Motor neuron (in vitro differentiated cells): ENCODE results near the gene KIF6. TPM values are rescaled to one million over a fixed set of nuclear protein-coding genes. Genes with fewer than 3 reads are reported as not detected.

Experiments
- ATAC-seq, 8 experiments: fragments of 200-7000 bp; cut with Tn5 transposase; replicated peaks in 6 of 8; 2 replicates each; pipeline ENCODE4 v1.8.0; 2021; ENCODE audit warnings: mild to moderate bottlenecking in 8 of 8, moderate library complexity in 8 of 8
- H3K27ac ChIP-seq, 2 donors: fragments of 250-450 bp; sonication (Bioruptor Pico); 2 replicates each; pipeline ENCODE4 v1.9.0; 2021; ENCODE audit warnings: antibody characterized with exemption in 2 of 2, mild to moderate bottlenecking in 2 of 2, moderate library complexity in 1 of 2
- H3K4me1 ChIP-seq, 2 donors: fragments of 250-450 bp; sonication (Bioruptor Pico); replicated peaks in 1 of 2; 2 replicates each; pipeline ENCODE4 v1.6.1; 2021; ENCODE audit warnings: antibody characterized with exemption in 2 of 2, mild to moderate bottlenecking in 2 of 2, moderate library complexity in 1 of 2
- H3K4me3 ChIP-seq, 5 donors: fragments of 250-450 bp; sonication (Bioruptor Pico); 2 replicates each; pipeline ENCODE4 v1.9.0; 2021; ENCODE audit warnings: antibody characterized with exemption in 5 of 5, mild to moderate bottlenecking in 5 of 5, moderate library complexity in 4 of 5
- WGBS, 10 experiments: fragments of 450-650 bp; shearing (Covaris generic); methylation state at CpG; one replicate each; pipeline ENCODE4 v1.0.0; 2022; 5-methylcytosine and 5-hydroxymethylcytosine counted together
- in situ Hi-C, 9 experiments: fragments of 400-800 bp; cut with MboI; loops; one replicate each; pipeline ENCODE4 v1.15.0; 2021; ENCODE audit warnings: low sequenced_read_pairs in 9 of 9, low pct_unique_long_range_greater_than_20kb in 2 of 9; ENCODE audit not compliant: unreplicated experiment in 9 of 9
- total RNA-seq, 8 experiments: library from RNA; unstranded; fragments of 300-600 nt; gene quantifications; 2 replicates each; pipeline versions ENCODE4 v1.2.3 to v1.2.4, GENCODE V29; 2022

Gene KIF6
- total RNA-seq, 8 experiments from 2014 or later, result 1.0 to 2.8 (median 1.6) TPM

DNA sequence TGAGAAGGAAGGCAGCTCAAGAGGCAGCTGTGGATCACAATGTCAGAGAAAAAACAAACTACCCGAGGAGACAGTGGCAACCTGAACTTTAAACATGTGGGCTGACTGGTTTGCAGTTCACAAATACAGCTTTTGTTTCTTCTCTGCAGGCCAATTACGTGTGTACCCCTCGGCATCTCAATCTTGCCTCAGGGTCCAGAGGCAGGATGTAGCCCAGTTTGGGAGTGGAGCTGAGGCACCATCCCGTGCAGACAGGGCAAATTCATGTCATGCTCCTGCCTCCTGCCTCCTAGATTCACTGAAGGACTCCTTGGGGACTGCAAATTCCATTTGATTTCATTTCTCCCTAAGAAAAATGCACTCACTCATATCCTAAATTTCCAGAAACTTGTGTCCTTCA lies 308.5 kb downstream of the KIF6 start:
- Histone ChIP-seq H3K4me1 (peaks cover 0 to 5% of the 10 kb centered on the region in 2 donors), H3K4me3 (no peak overlapping the region), H3K27ac (no peak overlapping the region)
- in situ Hi-C loops, result no loop called here
- ATAC-seq, result peak in 3 of 8 experiments; percentile 64 to 96 (median 95)
- WGBS, 10 experiments, result 0 to 68% (median 13%) methylated on average over 2 to 4 of the region's 4 CpGs; no CpG with 5 or more reads in 3 of the 10 experiments

DNA sequence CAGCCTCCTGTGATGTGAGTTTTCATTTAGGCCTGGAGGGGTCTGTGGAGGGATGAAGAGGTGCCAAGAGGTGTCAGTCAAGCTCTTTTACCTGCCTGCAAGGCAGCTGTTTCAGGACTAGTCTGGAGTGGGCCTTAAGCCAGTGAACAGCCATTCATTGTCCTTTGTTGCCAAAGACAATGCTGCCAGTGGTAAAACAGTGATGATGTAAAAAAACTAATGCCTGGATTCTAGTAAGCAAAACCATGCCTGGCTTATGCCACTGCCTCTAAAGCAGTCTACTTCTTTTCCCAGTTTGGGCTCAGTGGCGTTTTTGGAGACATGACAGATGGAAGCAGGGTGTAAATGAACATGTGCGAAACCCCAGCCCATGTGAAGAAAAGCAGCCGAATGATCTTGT lies 309.2 kb downstream of the KIF6 start:
- in situ Hi-C loops, result no loop called here
- H3K4me1 ChIP-seq, result peaks cover 0 to 3% of the 10 kb centered on the region in 2 donors
- no peak overlapping the region for H3K27ac ChIP-seq
- WGBS, 10 experiments, result 41 to 100% (median 78%) methylated on average over 1 to 3 of the region's 3 CpGs
- peak in 1 of 8 experiments; percentile 12 for ATAC-seq
- no peak overlapping the region for H3K4me3 ChIP-seq

DNA sequence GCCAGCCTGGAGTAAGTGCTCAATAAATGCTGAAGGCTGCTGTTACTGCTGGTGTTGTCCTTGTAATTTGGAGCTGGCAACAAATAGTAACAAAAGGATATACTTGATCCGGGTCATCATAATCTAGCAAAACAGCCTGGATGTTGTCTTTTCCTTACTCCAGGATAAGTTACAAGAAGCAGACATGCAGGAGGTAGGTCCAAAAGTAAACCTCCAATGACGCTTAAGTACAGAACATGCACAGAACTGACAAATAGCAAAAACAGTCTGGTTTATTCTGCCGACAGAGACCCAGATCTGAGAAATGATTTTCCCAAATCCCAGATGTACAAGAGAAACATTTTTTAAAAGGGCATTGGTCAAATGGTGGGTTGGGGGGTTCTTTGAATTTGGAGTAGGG lies 309.7 kb downstream of the KIF6 start:
- H3K4me3 ChIP-seq, result no peak overlapping the region
- in situ Hi-C loops, result no loop called here
- WGBS, 10 experiments, result 69 to 100% (median 96%) methylated on average over 1 to 3 of the region's 3 CpGs; no CpG with 5 or more reads in 2 of the 10 experiments
- ATAC-seq, result no peak
- H3K4me1 ChIP-seq, result peaks cover 0 to 3% of the 10 kb centered on the region in 2 donors
- H3K27ac ChIP-seq, result no peak overlapping the region

GRCh38 chr6:39411465-39411864 lies 313.7 kb downstream of the KIF6 start:
- peak in 2 of 8 experiments; percentile 25 for ATAC-seq
- WGBS, 10 experiments, result 60 to 100% (median 100%) methylated on average over 1 of the region's 1 CpG; no CpG with 5 or more reads in 5 of the 10 experiments
- in situ Hi-C loops, result no loop called here
- no peak overlapping the region for H3K27ac ChIP-seq
- H3K4me3 ChIP-seq, result no peak overlapping the region
- H3K4me1 ChIP-seq, result no peaks in the 10 kb centered on the region

- Histone ChIP-seq H3K4me3 (no peak overlapping the region), H3K4me1 (no peaks in the 10 kb centered on the region), H3K27ac (no peak overlapping the region)
- no peak for ATAC-seq
- 69 to 100% (median 94%) methylated on average over 1 to 3 of the region's 4 CpGs; no CpG with 5 or more reads in 3 of the 10 experiments for WGBS, 10 experiments
- in situ Hi-C loops, result no loop called here
These were observed 314.2 kb downstream of the KIF6 start for GRCh38 chr6:39411001-39411400.

DNA sequence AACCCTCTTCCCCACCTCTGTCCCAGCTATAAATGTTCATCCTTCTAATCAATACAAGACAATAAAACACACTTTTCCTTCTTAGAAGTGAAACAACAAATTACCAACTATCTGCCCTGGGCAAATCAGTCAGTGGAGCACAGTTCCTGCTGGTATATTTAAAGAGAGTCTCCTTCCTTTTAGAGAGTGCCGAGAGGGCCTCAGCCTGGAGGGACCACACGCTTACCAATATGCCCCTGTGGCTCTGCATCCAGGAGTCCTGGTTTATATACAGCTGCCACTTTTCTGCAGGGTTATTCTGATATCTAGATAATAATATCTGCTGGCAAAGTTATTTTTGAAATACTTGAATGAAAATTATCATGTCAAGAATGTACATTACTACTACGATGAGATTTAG lies 315.3 kb downstream of the KIF6 start:
- no peak for ATAC-seq
- 50 to 100% (median 100%) methylated on average over 1 to 3 of the region's 3 CpGs for WGBS, 10 experiments
- no peak overlapping the region for H3K27ac ChIP-seq
- H3K4me1 ChIP-seq, result no peaks in the 10 kb centered on the region
- in situ Hi-C loops, result no loop called here
- H3K4me3 ChIP-seq, result no peak overlapping the region

- ATAC-seq, result no peak
- H3K4me1 ChIP-seq, result peaks cover 0 to 5% of the 10 kb centered on the region in 2 donors
- no peak overlapping the region for H3K27ac ChIP-seq
- in situ Hi-C loops, result no loop called here
- H3K4me3 ChIP-seq, result no peak overlapping the region
- 78 to 100% (median 100%) methylated on average over 1 of the region's 1 CpG; no CpG with 5 or more reads in 2 of the 10 experiments for WGBS, 10 experiments
These were observed 317.7 kb downstream of the KIF6 start for GRCh38 chr6:39407446-39407993.

- 43 to 100% (median 95%) methylated on average over 1 of the region's 1 CpG; no CpG with 5 or more reads in 2 of the 10 experiments for WGBS, 10 experiments
- no peak overlapping the region for H3K27ac ChIP-seq
- in situ Hi-C loops, result no loop called here
These were observed 320.9 kb downstream of the KIF6 start for GRCh38 chr6:39404312-39404711.

GRCh38 chr6:39403304-39403703 lies 321.9 kb downstream of the KIF6 start:
- Histone ChIP-seq H3K4me3 (no peak overlapping the region), H3K27ac (no peak overlapping the region), H3K4me1 (peaks cover 0 to 9% of the 10 kb centered on the region in 2 donors)
- no peak for ATAC-seq
- in situ Hi-C loops, result no loop called here

More at GRCh38 chr6:39404312-39404711, 320.9 kb downstream of the KIF6 start:
- no peak for ATAC-seq
- Histone ChIP-seq H3K4me1 (peaks cover 0 to 9% of the 10 kb centered on the region in 2 donors), H3K4me3 (no peak overlapping the region)

DNA sequence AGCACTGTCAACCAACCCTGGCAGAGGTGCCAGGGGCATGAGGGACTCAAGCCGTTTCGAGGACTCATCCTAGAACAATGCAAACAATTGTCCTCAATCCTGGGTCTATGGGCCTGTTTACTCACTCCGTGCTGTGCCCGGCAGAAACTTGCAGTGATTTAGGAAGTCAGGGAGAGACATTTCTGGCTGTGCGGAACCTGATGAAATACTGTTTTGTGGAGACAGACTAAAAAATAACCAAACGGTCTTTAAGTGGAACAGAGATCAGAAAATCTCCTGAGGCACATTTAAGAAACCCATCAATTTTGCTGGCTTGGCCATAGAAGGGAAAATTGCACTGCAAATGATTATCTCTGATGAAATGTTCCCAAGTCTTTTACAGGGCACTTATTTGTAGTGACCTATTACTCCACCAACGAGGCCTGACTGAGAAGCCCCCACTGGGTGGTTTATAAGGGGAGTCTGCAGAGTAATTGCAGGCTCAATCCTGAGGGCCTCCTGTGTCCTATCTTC lies 322.9 kb downstream of the KIF6 start:
- H3K4me3 ChIP-seq, result no peak overlapping the region
- in situ Hi-C loops, result no loop called here
- 0 to 83% (median 65%) methylated on average over 2 to 7 of the region's 7 CpGs; no CpG with 5 or more reads in 2 of the 10 experiments for WGBS, 10 experiments

GRCh38 chr6:39401376-39401775 lies 323.8 kb downstream of the KIF6 start:
- H3K4me1 ChIP-seq, result peaks cover 0 to 9% of the 10 kb centered on the region in 2 donors
- WGBS, 10 experiments, result 80 to 100% (median 100%) methylated on average over 1 to 3 of the region's 3 CpGs; no CpG with 5 or more reads in 4 of the 10 experiments
- no peak overlapping the region for H3K27ac ChIP-seq
- H3K4me3 ChIP-seq, result no peak overlapping the region
- in situ Hi-C loops, result no loop called here
- no peak for ATAC-seq

More for the DNA sequence above, 322.9 kb downstream of the KIF6 start:
- Histone ChIP-seq H3K27ac (no peak overlapping the region), H3K4me1 (peaks cover 0 to 9% of the 10 kb centered on the region in 2 donors)
- peak in 2 of 8 experiments; percentile 17 to 64 for ATAC-seq

DNA sequence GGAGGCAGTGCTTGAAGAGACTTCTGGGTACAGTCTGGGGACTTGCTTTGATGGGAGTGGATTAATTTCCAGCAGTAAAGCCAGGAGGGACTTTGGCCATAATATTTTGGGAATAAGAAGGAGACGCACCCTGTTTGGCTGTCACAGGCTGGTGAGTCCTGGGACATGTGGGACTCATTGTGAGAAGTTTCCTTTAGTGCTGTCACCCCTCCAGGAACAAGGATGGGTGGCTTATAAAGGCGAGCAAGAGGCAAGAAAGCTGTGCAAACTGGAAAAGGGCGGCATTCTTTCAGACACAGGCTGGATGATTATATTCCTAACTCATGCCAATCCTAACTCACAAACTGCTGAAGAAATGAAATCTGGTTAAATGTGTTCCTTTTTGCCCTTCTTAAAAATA lies 325.2 kb downstream of the KIF6 start:
- Histone ChIP-seq H3K4me1 (peaks cover 0 to 9% of the 10 kb centered on the region in 2 donors), H3K4me3 (no peak overlapping the region), H3K27ac (no peak overlapping the region)
- no peak for ATAC-seq
- in situ Hi-C loops, result no loop called here
- WGBS, 10 experiments, result 29 to 96% (median 84%) methylated on average over 1 to 3 of the region's 3 CpGs; no CpG with 5 or more reads in 3 of the 10 experiments

DNA sequence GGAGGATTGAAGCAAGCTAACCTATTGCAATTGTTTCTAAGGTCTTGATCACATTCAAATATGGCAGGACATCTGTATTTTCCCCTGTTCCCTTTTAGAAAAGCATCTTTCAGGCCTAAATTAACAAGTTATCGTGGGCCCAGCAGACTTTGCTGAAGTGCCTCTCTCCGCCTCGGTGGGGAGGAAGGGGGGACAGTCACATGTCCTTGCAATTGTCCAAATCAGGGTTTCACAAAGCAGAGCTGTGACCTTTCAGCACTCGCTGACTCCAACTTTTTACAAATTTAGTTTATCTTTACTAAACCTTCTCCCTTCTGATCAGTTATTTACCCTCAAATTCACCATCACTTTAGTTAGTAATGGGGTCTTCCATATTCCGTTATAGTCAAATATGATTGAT lies 328.4 kb downstream of the KIF6 start:
- in situ Hi-C loops, result loop anchor here in 1 of 9 experiments (25.0 kb wide), 1 partner anchor 490 kb away; no protein-coding TSS in a partner anchor
- no peaks in the 10 kb centered on the region for H3K4me1 ChIP-seq
- H3K27ac ChIP-seq, result no peak overlapping the region
- H3K4me3 ChIP-seq, result no peak overlapping the region
- 64 to 100% (median 83%) methylated on average over 1 to 5 of the region's 5 CpGs; no CpG with 5 or more reads in 2 of the 10 experiments for WGBS, 10 experiments
- ATAC-seq, result no peak
